HG03025 (cell line): Measurements from ENCODE around the gene SZT2.
"Not testable (repeated sequence)": the region's sequence is repeated elsewhere in the genome, so short reads cannot be mapped to it uniquely, and the experiment has no call there.

Experiments
- ATAC-seq: cut with Tn5 transposase; IDR thresholded peaks from one replicate; pipeline ENCODE4 v1.9.1; 2021; ENCODE audit warnings: mild to moderate bottlenecking, moderate library complexity; ENCODE audit not compliant: unreplicated experiment, low FRiP score

SZT2 gene

GRCh38 chr1:43386676-43387075, 3.0 kb upstream of the SZT2 start:
- no peak for ATAC-seq

DNA sequence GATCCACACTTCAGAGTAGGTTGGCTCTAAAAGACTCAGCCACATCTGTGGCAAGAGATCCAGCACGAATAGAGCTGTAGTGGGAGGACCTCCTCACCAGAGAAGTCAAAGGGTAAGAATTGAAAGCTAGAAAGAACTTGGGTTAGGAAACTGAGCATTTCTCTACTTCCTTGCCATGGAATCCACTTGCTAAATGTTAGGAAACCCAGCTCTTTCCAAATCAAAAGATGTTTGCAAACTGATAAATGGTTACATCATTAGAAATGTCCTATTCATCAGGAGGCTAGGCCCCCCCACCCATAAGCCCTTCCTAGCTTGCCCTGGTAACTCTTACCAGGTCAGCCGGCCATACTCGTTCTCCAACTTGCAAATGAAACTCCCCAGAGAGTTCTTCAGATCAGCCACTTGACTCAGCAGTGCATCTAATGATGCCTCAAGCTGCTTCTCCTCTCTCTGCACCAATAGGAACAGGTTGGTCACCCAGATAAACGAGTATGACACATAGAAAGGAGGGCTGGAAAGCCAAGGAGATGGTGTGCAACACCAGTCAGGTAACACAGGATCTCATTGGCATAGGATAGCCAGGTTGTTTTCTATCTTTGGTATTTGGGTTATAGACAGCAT, 1.6 kb upstream of the SZT2 start:
- ATAC-seq: no peak

- no peak for ATAC-seq
Measured at GRCh38 chr1:43388613-43389012, 1.1 kb upstream of the SZT2 start.

GRCh38 chr1:43392702-43393101, 3.0 kb downstream of the SZT2 start:
- no peak for ATAC-seq

DNA sequence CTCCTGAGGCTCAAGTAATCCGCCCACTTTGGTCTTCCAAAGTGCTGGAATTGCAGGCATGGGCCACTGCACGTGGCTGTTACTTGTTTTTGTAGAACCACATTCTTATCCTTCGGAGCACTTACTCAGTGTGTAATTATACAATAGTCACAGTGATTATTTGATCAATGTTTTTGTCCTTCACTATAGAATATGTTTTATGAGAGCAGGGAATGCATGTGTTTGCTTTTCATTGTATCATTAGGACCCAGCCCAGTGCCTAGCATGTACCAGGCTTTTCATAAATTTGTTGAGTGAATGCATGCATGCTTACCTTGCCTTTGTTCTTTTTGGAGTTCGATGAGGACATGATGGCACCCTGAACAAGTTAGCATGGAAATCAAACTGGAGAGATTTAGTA, 5.8 kb downstream of the SZT2 start:
- ATAC-seq: no peak

DNA sequence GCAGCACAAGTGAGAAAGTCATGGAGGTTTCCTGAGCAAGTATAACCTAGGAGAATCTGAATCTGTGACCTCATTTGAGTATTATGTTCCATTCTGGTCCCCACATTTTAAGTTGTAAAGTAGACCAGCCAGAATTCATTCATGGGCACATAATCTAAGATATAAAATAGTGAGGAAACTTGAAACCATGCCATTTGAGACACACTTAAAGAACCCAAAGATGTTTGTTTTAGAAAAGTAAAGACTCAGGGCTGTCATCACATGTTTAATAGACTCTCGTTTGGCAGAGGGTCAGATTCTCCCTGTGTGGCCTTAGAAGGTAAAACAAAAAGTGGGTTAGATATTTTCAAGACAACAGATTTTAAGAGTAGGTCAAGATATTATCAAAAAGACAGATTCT, 6.4 kb downstream of the SZT2 start:
- no peak for ATAC-seq

- no peak for ATAC-seq
Measured at GRCh38 chr1:43398227-43398626, 8.5 kb downstream of the SZT2 start.

GRCh38 chr1:43400441-43400840, 10.7 kb downstream of the SZT2 start:
- not testable (repeated sequence) for ATAC-seq

DNA sequence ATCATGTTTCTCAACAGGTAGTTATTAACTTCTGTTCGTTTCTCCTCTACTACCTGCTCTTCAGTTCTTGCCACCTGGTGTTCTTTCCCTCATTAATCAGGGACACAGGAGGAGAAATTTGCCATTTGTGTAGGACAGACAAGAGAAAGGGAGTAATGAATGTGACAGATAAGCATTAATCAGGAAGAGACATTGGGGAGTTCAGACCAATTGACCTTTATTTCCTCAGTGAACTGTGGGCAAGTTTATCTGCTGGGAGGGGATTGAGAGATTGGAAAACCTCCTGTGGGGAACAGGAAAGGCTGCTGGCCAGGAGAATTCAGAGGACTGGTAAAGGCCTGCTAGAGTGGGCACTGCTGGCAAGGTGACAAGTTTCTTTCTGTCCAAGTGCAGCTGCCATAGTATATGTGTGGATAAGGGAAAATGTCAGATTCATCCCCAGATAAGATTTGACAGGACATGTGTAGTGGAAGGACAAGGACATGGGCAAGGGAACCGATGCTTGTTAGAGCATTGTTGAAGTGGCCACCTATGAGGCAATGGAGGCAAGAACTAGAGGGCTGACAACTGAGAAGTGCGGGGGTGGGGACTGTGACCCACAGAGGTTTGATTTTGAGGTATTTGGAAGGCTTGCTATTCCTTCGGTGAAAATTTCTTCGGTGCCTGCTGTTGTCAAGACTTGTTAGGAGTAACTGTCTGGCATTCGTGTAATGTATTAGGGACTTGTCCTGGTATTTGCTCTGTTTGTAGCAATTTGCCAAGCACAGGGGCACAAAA, 12.6 kb downstream of the SZT2 start:
- ATAC-seq: no peak

- ATAC-seq: no peak
Measured at GRCh38 chr1:43404353-43404752, 14.7 kb downstream of the SZT2 start.

DNA sequence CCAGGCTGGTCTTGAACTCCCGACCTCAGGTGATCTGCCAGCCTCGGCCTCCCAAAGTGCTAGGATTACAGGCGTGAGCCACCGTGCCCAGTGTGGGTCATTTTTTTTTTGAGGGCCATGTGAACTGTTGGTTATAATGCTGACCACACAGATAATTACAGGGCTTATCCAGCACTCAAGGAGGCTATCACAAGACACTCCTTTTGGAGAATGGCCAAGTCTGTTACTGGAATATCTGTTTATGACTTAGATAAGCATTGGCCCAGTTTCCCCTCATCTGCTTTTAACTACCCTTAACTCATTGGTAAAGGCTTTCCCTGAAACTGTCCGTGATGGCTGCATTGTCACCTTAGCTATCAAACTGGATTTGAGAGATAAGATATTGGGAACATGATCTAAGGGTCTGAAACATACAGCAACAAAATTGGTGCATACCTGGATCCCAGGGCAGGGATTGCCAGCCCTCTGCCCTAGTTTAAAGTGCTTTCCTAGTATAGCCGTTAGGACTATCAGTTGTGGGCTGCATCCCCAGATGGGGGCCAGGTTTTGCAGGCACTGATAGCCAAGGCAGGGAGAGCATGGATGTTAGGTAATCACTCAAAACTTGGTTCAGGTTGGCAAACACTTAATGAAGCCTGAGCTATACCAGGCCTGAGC, 15.6 kb downstream of the SZT2 start:
- no peak for ATAC-seq

GRCh38 chr1:43405876-43406234, 16.2 kb downstream of the SZT2 start:
- ATAC-seq: no peak

GRCh38 chr1:43410571-43410970, 20.9 kb downstream of the SZT2 start:
- no peak for ATAC-seq

- not testable (repeated sequence) for ATAC-seq
Measured at GRCh38 chr1:43413426-43413825, 23.7 kb downstream of the SZT2 start.

DNA sequence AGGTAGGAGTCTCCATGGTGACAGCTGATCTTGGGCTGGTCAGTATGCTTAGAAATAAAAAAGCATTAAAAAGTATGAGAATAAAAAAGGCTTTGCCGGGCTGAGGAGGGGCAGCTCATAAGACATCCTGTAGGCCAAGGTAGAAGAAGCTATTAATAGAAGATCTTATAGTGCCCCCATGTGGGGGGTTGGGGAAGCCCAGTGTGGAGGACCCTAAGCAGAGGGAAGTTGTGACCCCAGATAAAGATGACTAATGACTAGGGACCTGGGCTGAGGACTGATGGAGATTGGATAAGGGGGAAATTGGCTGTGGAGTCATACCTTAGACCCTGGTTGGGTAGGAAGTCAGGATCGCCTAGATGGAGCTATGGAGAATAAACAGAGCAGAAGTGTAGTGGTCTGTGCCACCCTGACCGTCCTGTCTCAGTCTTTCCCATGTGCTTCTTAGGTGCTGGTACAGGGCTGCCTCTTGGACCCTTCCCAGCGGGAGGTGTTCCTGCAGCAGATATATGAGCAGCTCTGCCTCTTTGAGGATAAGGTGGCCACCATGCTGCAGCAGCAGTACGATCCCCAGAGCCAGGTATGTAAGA, 25.0 kb downstream of the SZT2 start:
- no peak for ATAC-seq

DNA sequence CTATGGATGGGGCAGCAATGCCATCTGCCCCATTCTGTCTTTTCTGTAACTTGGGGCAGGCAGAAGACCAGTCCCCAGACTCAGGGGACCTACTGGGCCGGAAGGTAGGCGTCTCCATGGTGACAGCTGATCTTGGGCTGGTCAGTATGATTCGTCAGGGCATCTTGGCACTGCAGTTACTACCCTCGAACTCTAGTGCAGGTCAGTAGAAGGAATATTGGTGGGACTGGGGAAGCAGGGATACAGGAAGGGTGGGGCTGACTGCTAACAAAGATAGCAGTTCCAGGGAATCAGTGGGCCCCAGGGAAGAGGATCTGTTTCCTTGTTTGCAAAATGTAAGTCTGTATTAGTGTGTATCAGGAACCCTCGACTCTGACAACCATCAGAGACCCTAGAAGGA, 26.2 kb downstream of the SZT2 start:
- ATAC-seq: no peak

- no peak for ATAC-seq
Measured at GRCh38 chr1:43418858-43419257, 29.2 kb downstream of the SZT2 start.

GRCh38 chr1:43419627-43420425, 30.1 kb downstream of the SZT2 start:
- no peak for ATAC-seq

GRCh38 chr1:43420874-43421273, 31.2 kb downstream of the SZT2 start:
- ATAC-seq: no peak

GRCh38 chr1:43421396-43421795, 31.7 kb downstream of the SZT2 start:
- no peak for ATAC-seq
